B cell (primary cell): ENCODE data around the gene GORASP2.

Experiments used
- EZH2 ChIP-seq: IDR thresholded peaks from 2 replicates; pipeline ENCODE4 v1.6.1; 2012; ENCODE audit warnings: borderline replicate concordance, low read depth, mild to moderate bottlenecking, moderate library complexity, low read length; ENCODE audit not compliant: insufficient read depth, poor library complexity, severe bottlenecking
- TF ChIP-seq, protein P1 (sequence below): fragments of 200-600 bp; IDR thresholded peaks from one replicate; pipeline ENCODE4 v1.8.0; 2022; ENCODE audit warnings: antibody characterized with exemption, mild to moderate bottlenecking

DNA sequence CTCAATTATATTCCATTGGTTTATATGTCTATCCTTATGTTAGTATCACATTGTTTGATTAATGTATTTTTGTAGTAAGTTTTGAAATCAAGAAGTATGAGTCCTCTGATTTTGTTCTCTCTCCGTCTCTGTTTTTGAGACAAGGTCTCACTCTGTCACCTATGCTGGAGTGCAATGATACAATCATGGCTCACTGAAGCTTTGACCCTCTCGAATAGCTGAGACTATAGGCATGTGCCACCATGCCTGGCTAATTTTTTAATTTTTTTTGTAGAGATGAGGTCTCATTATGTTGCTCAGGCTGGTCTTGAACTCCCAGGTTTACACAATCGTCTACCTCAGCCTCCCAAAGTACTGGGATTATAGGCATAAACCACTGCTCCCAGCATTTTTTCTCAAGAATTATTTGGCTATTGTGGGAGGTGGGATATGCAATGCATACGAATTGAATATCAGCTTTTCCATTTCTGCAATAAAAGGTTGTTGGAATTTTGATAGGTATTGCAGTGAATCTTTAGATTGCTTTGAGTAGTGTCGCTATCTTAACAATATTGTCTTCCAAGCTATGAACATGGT, 17.7 kb upstream of the GORASP2 start:
- TF ChIP-seq, protein P1, sequence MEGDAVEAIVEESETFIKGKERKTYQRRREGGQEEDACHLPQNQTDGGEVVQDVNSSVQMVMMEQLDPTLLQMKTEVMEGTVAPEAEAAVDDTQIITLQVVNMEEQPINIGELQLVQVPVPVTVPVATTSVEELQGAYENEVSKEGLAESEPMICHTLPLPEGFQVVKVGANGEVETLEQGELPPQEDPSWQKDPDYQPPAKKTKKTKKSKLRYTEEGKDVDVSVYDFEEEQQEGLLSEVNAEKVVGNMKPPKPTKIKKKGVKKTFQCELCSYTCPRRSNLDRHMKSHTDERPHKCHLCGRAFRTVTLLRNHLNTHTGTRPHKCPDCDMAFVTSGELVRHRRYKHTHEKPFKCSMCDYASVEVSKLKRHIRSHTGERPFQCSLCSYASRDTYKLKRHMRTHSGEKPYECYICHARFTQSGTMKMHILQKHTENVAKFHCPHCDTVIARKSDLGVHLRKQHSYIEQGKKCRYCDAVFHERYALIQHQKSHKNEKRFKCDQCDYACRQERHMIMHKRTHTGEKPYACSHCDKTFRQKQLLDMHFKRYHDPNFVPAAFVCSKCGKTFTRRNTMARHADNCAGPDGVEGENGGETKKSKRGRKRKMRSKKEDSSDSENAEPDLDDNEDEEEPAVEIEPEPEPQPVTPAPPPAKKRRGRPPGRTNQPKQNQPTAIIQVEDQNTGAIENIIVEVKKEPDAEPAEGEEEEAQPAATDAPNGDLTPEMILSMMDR: no peak
- no peak for TF ChIP-seq EZH2
